ENCODE measurements around the gene FUS. TPM values are rescaled to one million over a fixed set of nuclear protein-coding genes. Genes with fewer than 3 reads are reported as not detected.
A peak's percentile ranks its signal among the peaks of the same experiment; 100 is the strongest.
"Not testable (repeated sequence)": the region's sequence is repeated elsewhere in the genome, so short reads cannot be mapped to it uniquely, and the experiment has no call there.

FUS gene
- total RNA-seq, 6 donors from 2014 or later, result 65.7 to 258 (median 145) TPM

GRCh38 chr16:31138621-31139578 is 41.0 kb upstream of the FUS start:
- ATAC-seq (ENCODE audit: low FRiP score in 2 of 2), result peak in 1 of 2 donors; percentile 75
- Histone ChIP-seq H3K27me3 (no peaks in the 10 kb centered on the region), H3K27ac (peak overlapping the region; percentile 63 to 86 (median 78)), H3K4me3 (peak overlapping the region in 2 of 4 donors; percentile 2 to 9), H3K36me3 (no peaks in the 10 kb centered on the region), H3K4me1 (peaks cover 22 to 56% (median 32%) of the 10 kb centered on the region in 4 donors), H3K9me3 (no peaks in the 10 kb centered on the region)
- DNase-seq, result peak; percentile 86 to 94
- 55 to 70% methylated on average over 7 to 27 of the region's 27 CpGs for WGBS, 2 donors
- TF ChIP-seq POLR2AphosphoS5 (IDR thresholded peaks at IDR 0.05) (peak; percentile 48 to 74), POLR2A (IDR thresholded peaks at IDR 0.05) (peak in 1 of 4 donors; percentile 50), CTCF (IDR thresholded peaks at IDR 0.05) (no peak), EP300 (IDR thresholded peaks at IDR 0.05) (peak in 2 of 4 donors; percentile 29 to 83)

- not testable (repeated sequence) for H3K36me3 ChIP-seq; H3K27me3 ChIP-seq; H3K9me3 ChIP-seq; ATAC-seq (ENCODE audit: low FRiP score in 2 of 2); DNase-seq
- peaks cover 22 to 43% (median 29%) of the 10 kb centered on the region in 4 donors for H3K4me1 ChIP-seq
- H3K27ac ChIP-seq, result peak overlapping the region; percentile 80 to 90 (median 86)
- WGBS, 2 donors, result 87 to 88% methylated on average over 9 of the region's 9 CpGs
- peak overlapping the region in 1 of 4 donors; percentile 60 for H3K4me3 ChIP-seq
These were observed 38.9 kb upstream of the FUS start for GRCh38 chr16:31141071-31141469.

GRCh38 chr16:31141489-31142108 is 38.3 kb upstream of the FUS start:
- peak in 1 of 2 donors; percentile 0 for ATAC-seq (ENCODE audit: low FRiP score in 2 of 2)
- DNase-seq, result peak; percentile 47 to 74
- H3K27me3 ChIP-seq, result no peaks in the 10 kb centered on the region
- TF ChIP-seq POLR2A (IDR thresholded peaks at IDR 0.05) (peak in 1 of 4 donors; percentile 23), POLR2AphosphoS5 (IDR thresholded peaks at IDR 0.05) (peak in 1 of 2 donors; percentile 10), EP300 (IDR thresholded peaks at IDR 0.05) (no peak), CTCF (IDR thresholded peaks at IDR 0.05) (no peak)
- peak overlapping the region in 3 of 4 donors; percentile 12 to 63 (median 60) for H3K4me3 ChIP-seq
- peaks cover 22 to 40% (median 28%) of the 10 kb centered on the region in 4 donors for H3K4me1 ChIP-seq
- 37 to 44% methylated on average over 3 to 10 of the region's 10 CpGs for WGBS, 2 donors
- no peaks in the 10 kb centered on the region for H3K36me3 ChIP-seq
- no peaks in the 10 kb centered on the region for H3K9me3 ChIP-seq
- peak overlapping the region; percentile 80 to 90 (median 86) for H3K27ac ChIP-seq

- WGBS, 2 donors, result 1 to 3% methylated on average over 17 to 20 of the region's 89 CpGs
- no peaks in the 10 kb centered on the region for H3K36me3 ChIP-seq
- H3K27me3 ChIP-seq, result no peaks in the 10 kb centered on the region
- peak overlapping the region; percentile 38 to 63 (median 51) for H3K4me3 ChIP-seq
- peak overlapping the region; percentile 80 to 90 (median 86) for H3K27ac ChIP-seq
- H3K4me1 ChIP-seq, result peaks cover 22 to 40% (median 28%) of the 10 kb centered on the region in 4 donors
- ATAC-seq (ENCODE audit: low FRiP score in 2 of 2) (peak; percentile 98), DNase-seq (peak; percentile 99 to 100)
- TF ChIP-seq POLR2A (IDR thresholded peaks at IDR 0.05) (peak in 2 of 4 donors; percentile 43 to 45), CTCF (IDR thresholded peaks at IDR 0.05) (peak; percentile 94 to 100 (median 100)), POLR2AphosphoS5 (IDR thresholded peaks at IDR 0.05) (peak; percentile 59 to 63), EP300 (IDR thresholded peaks at IDR 0.05) (no peak)
- H3K9me3 ChIP-seq, result no peaks in the 10 kb centered on the region
These were observed 37.6 kb upstream of the FUS start for GRCh38 chr16:31142109-31143010.

Data from upper lobe of left lung (tissue), 6 donors.